Suprapubic skin (tissue), 4 donors: ENCODE results near the gene RUSF1. TPM values are rescaled to one million over a fixed set of nuclear protein-coding genes. Genes with fewer than 3 reads are reported as not detected.

Source experiments
- DNase-seq, 2 donors: peaks; one replicate each; pipeline ENCODE4 v3.0.0-alpha.2; 2019; ENCODE audit warnings: low spot score in 2 of 2
- H3K27ac ChIP-seq: fragments of 200-600 bp; sonication (generic); one replicate; pipeline ENCODE4 v1.5.1; 2019
- H3K27me3 ChIP-seq: fragments of 200-600 bp; sonication (generic); one replicate; pipeline ENCODE4 v1.5.1; 2019
- H3K36me3 ChIP-seq: fragments of 200-600 bp; sonication (generic); one replicate; pipeline ENCODE4 v1.5.1; 2019
- H3K4me1 ChIP-seq: fragments of 200-600 bp; sonication (generic); one replicate; pipeline ENCODE4 v1.5.1; 2019
- H3K4me3 ChIP-seq: fragments of 200-600 bp; sonication (generic); one replicate; pipeline ENCODE4 v1.5.1; 2019; ENCODE audit warnings: mild to moderate bottlenecking
- H3K9me3 ChIP-seq: fragments of 200-600 bp; sonication (generic); one replicate; pipeline ENCODE4 v1.5.1; 2019
- CTCF ChIP-seq, 2 donors: fragments of 200-600 bp in 1 of 2; fragments of 450-650 bp in 1 of 2; sonication (generic) in 1 of 2; IDR thresholded peaks; one replicate each; pipeline ENCODE4 v1.5.1; 2016 to 2019; ENCODE audit warnings: antibody characterized with exemption in 2 of 2, mild to moderate bottlenecking in 1 of 2, moderate library complexity in 1 of 2
- EP300 ChIP-seq: sonication (generic); formaldehyde crosslinking; IDR thresholded peaks from one replicate; pipeline ENCODE4 v1.6.1; 2017; ENCODE audit warnings: antibody characterized with exemption
- POLR2A ChIP-seq, 2 donors: fragments of 450-650 bp; IDR thresholded peaks; one replicate each; pipeline ENCODE4 v1.6.1; 2017; ENCODE audit warnings: antibody characterized with exemption in 2 of 2, mild to moderate bottlenecking in 2 of 2, moderate library complexity in 2 of 2
- POLR2AphosphoS5 ChIP-seq, 3 donors: sonication (generic); formaldehyde crosslinking; IDR thresholded peaks; one replicate each; pipeline ENCODE4 v1.6.1; 2017; ENCODE audit warnings: antibody characterized with exemption in 3 of 3
- WGBS: methylation state at CpG from one replicate; pipeline ENCODE4 v1.1.5; 2018; 5-methylcytosine and 5-hydroxymethylcytosine counted together
- total RNA-seq, 4 donors: library from RNA; depleted of rRNA; stranded (reverse); fragments of >200 nt; gene quantifications; one replicate each; pipeline ENCODE4 v1.1.0, GENCODE V29; 2016

RUSF1 gene
- total RNA-seq, 4 donors from 2014 or later, result 44.6 to 109 (median 56.1) TPM

- H3K4me3 ChIP-seq, result peak overlapping the region; percentile 52
- peaks cover 5% of the 10 kb centered on the region for H3K4me1 ChIP-seq
- H3K9me3 ChIP-seq, result no peaks in the 10 kb centered on the region
- TF ChIP-seq CTCF (IDR thresholded peaks at IDR 0.05) (no peak), POLR2A (IDR thresholded peaks at IDR 0.05) (no peak), EP300 (no peak), POLR2AphosphoS5 (IDR thresholded peaks at IDR 0.05) (no peak)
- WGBS, result 60% methylated on average over 33 of the region's 34 CpGs
- DNase-seq, result no peak
- peak overlapping the region; percentile 60 for H3K27ac ChIP-seq
- no peaks in the 10 kb centered on the region for H3K27me3 ChIP-seq
- H3K36me3 ChIP-seq, result no peaks in the 10 kb centered on the region
These were observed 66.2 kb downstream of the RUSF1 start for GRCh38 chr16:31441956-31442355.

DNA sequence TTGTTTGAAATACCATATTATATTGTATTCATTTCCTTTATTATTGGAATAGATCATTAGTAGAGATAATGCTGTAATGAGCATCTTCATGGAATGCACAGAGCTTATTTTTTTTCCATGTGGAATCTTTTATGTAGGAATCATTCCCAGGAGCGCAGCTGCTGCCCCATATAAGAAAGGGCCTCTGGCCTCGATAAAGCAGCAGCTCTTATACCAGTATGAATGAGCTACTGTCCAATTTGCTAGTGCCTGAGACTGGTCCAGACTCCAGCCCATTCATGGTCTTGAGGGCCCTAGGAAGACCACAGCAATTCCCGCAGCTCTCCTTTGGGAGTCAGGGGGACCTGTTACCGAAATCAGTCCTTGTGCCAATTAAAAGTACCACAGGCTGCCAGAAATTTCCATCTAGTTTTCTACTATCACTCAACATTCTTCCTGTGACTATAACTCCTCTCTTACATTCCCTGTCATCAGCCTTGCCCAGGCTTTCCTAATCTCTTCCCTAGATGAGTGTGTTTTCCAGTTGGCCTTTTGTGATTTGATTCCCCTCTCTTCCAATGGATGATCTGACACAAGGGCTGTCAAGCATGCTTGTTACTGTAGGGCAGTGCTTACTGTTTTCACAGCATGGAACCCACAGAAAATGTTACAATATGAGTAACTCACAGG is 67.5 kb downstream of the RUSF1 start:
- no peak overlapping the region for H3K4me3 ChIP-seq
- no peaks in the 10 kb centered on the region for H3K36me3 ChIP-seq
- TF ChIP-seq CTCF (IDR thresholded peaks at IDR 0.05) (no peak), POLR2AphosphoS5 (IDR thresholded peaks at IDR 0.05) (no peak), POLR2A (IDR thresholded peaks at IDR 0.05) (no peak), EP300 (no peak)
- H3K27ac ChIP-seq, result no peak overlapping the region
- WGBS, result 67% methylated on average over 4 of the region's 4 CpGs
- no peak for DNase-seq
- peaks cover 5% of the 10 kb centered on the region for H3K4me1 ChIP-seq
- no peaks in the 10 kb centered on the region for H3K27me3 ChIP-seq
- H3K9me3 ChIP-seq, result no peaks in the 10 kb centered on the region

DNA sequence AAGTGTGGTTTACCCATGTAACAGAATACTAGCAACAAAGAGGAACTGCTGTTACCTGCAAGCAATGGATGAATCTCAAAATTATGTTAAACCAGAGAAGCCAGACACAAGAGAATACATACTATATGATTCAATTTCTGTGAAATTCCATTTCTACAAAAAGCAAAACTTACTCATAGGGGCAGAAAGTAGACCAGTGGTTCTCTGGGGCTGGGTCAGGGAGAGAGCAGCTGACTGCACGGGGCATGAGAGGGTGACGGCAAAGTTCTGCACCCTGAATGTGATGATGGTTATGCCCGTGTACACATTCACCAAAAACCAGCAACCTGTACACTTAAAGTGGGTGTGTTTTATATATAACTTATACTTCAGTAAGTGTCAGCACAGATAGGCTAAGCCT is 68.7 kb downstream of the RUSF1 start:
- H3K27ac ChIP-seq, result no peak overlapping the region
- H3K4me1 ChIP-seq, result peaks cover 5% of the 10 kb centered on the region
- DNase-seq, result no peak
- 79% methylated on average over 3 of the region's 3 CpGs for WGBS
- TF ChIP-seq EP300 (no peak), POLR2AphosphoS5 (IDR thresholded peaks at IDR 0.05) (no peak), CTCF (IDR thresholded peaks at IDR 0.05) (no peak), POLR2A (IDR thresholded peaks at IDR 0.05) (no peak)
- H3K4me3 ChIP-seq, result no peak overlapping the region
- no peaks in the 10 kb centered on the region for H3K36me3 ChIP-seq
- no peaks in the 10 kb centered on the region for H3K27me3 ChIP-seq
- H3K9me3 ChIP-seq, result no peaks in the 10 kb centered on the region

Other genes with a start within 250 kb of the RUSF1 start
- 10 to 100 TPM in 1 of 4 donors, 1 to 10 TPM in 2, under 1 TPM in 1; 0.98 to 14.4 (median 3.8) TPM for gene ITGAM, start 248.4 kb downstream of the RUSF1 start, total RNA-seq
- gene ITGAX, start 153.2 kb downstream of the RUSF1 start, total RNA-seq, result 1 to 10 TPM in 3 of 4 donors, not detected in 1; 1.1 to 2.0 (median 1.2) TPM
- not detected for gene ITGAD, start 115.1 kb downstream of the RUSF1 start, total RNA-seq
- gene COX6A2, start 80.0 kb downstream of the RUSF1 start, total RNA-seq, result not detected
- gene ZNF843, start 65.6 kb downstream of the RUSF1 start, total RNA-seq, result 1 to 10 TPM; 1.0 to 5.3 (median 1.8) TPM
- 10 to 100 TPM in 3 of 4 donors, 1 to 10 TPM in 1; 9.7 to 24.3 (median 17.9) TPM for gene ARMC5, start 48.9 kb downstream of the RUSF1 start, total RNA-seq
- 10 to 100 TPM; 13.2 to 18.8 (median 14.6) TPM for gene TGFB1I1, start 36.2 kb downstream of the RUSF1 start, total RNA-seq
- gene SLC5A2, start 25.3 kb downstream of the RUSF1 start, total RNA-seq, result 1 to 10 TPM in 2 of 4 donors, not detected in 2; 1.1 to 1.4 TPM
- not detected for gene AHSP, start 19.5 kb upstream of the RUSF1 start, total RNA-seq